Skeletal muscle tissue (tissue), 5 donors: ENCODE measurements around the gene PRSS3. TPM values are rescaled to one million over a fixed set of nuclear protein-coding genes. Genes with fewer than 3 reads are reported as not detected.
"Not testable (repeated sequence)": the region's sequence is repeated elsewhere in the genome, so short reads cannot be mapped to it uniquely, and the experiment has no call there.

Experiments
- H3K27ac ChIP-seq: one replicate; pipeline ENCODE4 v1.7.0; 2013; ENCODE audit warnings: mild to moderate bottlenecking, low read depth, low read length, inconsistent platforms
- H3K27me3 ChIP-seq, 3 donors: one replicate each; pipeline ENCODE4 v1.7.0; 2013; ENCODE audit warnings: low read length in 3 of 3; ENCODE audit not compliant: control insufficient read depth in 3 of 3, insufficient read depth in 3 of 3
- H3K36me3 ChIP-seq, 3 donors: one replicate each; pipeline ENCODE4 v1.7.0; 2013; ENCODE audit warnings: low read length in 3 of 3; ENCODE audit not compliant: control insufficient read depth in 3 of 3, insufficient read depth in 3 of 3
- H3K4me1 ChIP-seq, 3 donors: one replicate each; pipeline ENCODE4 v1.7.0; 2013; ENCODE audit warnings: low read length in 3 of 3, mild to moderate bottlenecking in 3 of 3; ENCODE audit not compliant: control insufficient read depth in 3 of 3, insufficient read depth in 3 of 3
- H3K4me3 ChIP-seq, 3 donors: one replicate each; pipeline ENCODE4 v1.7.0; 2013; ENCODE audit warnings: low read length in 3 of 3
- H3K9ac ChIP-seq, 3 donors: one replicate each; pipeline ENCODE4 v1.7.0; 2013; ENCODE audit warnings: low read length in 3 of 3, mild to moderate bottlenecking in 3 of 3, moderate library complexity in 2 of 3, low read depth in 1 of 3
- H3K9me3 ChIP-seq, 3 donors: one replicate each; pipeline ENCODE4 v1.7.0; 2013; ENCODE audit warnings: low read length in 3 of 3; ENCODE audit not compliant: control insufficient read depth in 3 of 3
- small RNA-seq: library from RNA; depleted of rRNA; stranded (forward); fragments of <200 nt; gene quantifications from one replicate; pipeline ENCODE3, GENCODE V24; 2014
- total RNA-seq: library from RNA; depleted of rRNA; stranded (reverse); fragments of >200 nt; gene quantifications from one replicate; pipeline ENCODE4 v1.2.3, GENCODE V29; 2014
- donor health status: Osteomylitis.

The PRSS3 gene
- total RNA-seq, 1 donor from 2014 or later = 0.52 TPM

DNA sequence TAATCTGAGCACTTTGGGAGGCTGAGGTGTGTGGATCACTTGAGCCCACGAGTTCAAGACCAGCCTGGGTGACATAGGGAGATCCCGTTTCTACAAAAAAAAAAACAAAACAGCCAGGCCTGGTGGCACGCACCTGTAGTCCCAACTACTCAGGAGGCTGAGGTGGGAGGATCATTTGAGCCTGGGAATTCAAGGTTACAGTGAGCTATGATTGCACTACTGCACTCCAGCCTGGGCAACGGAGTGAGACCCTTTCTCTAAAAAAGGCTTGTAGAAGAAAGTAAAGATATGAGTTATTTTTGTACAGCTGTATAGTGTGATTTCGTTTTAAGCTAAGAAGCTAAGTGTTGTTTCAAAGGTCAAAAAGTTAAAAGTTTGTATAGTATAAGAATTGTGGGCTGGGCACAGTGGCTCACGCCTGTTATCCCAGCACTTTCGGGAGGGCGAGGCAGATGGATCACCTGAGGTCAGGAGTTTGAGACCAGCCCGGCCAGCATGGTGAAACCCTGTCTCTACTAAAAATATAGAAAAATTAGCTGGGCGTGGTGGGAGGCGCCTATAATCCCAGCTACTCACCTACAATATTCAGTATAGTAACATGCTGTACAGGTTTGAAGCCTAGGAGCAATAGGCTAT lies 40.4 kb downstream of the PRSS3 start:
- Histone ChIP-seq H3K4me3 (no peak overlapping the region), H3K36me3 (no peaks in the 10 kb centered on the region), H3K9ac (peak overlapping the region in 1 of 3 donors; percentile 0), H3K27ac (peak overlapping the region; percentile 46), H3K4me1 (peaks cover 5 to 20% (median 15%) of the 10 kb centered on the region in 3 donors), H3K9me3 (no peaks in the 10 kb centered on the region), H3K27me3 (no peaks in the 10 kb centered on the region)

GRCh38 chr9:33836261-33836660 lies 40.9 kb downstream of the PRSS3 start:
- Histone ChIP-seq H3K27ac (peak overlapping the region; percentile 46), H3K4me1 (peaks cover 5 to 23% (median 15%) of the 10 kb centered on the region in 3 donors)
- H3K27me3 ChIP-seq, H3K4me3 ChIP-seq, H3K9ac ChIP-seq, H3K9me3 ChIP-seq, H3K36me3 ChIP-seq: not testable (repeated sequence)

DNA sequence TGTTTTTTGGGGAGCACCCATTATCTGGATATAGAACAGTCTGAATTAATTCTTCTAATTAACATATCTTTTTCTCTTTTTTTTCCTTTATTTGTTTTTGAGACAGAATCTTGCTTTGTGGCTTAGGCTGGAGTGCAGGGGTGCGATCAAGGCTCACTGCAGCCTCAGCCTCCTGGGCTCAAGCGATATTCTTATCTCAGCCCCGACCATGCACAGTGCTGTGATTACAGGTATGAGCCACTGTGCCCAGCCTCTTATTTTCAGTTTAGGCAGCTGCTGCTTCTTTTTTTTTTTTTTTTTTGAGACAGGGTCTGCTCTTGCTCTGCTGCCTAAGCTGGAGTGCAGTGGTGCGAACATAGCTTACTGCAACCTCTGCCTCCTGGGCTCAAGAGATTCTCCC lies 41.8 kb downstream of the PRSS3 start:
- no peak overlapping the region for H3K9ac ChIP-seq
- H3K9me3 ChIP-seq = no peaks in the 10 kb centered on the region
- H3K36me3 ChIP-seq = no peaks in the 10 kb centered on the region
- no peaks in the 10 kb centered on the region for H3K27me3 ChIP-seq
- no peak overlapping the region for H3K27ac ChIP-seq
- H3K4me1 ChIP-seq = peaks cover 8 to 28% (median 21%) of the 10 kb centered on the region in 3 donors
- H3K4me3 ChIP-seq = no peak overlapping the region

DNA sequence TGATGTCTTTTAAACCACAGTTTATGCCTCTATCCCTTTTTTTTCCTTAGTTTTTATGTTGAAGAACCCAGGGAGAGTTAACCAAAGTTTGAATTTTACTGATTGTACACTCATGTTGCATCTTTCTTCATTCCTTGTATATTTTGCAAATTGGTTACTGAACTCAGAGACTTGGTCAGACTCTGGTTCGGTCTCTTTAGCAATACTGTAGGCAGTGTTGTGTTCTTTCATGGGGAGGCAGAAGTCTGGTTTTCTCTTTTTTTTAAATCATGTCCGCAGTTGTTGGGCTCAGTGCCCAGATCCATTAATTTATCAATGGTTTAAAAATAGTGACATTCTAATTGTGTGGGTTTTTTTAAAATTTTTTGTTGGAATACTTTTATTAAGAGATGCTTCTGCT lies 45.0 kb downstream of the PRSS3 start:
- no peak overlapping the region for H3K4me3 ChIP-seq
- H3K9me3 ChIP-seq = no peaks in the 10 kb centered on the region
- H3K36me3 ChIP-seq = no peaks in the 10 kb centered on the region
- H3K27me3 ChIP-seq = no peaks in the 10 kb centered on the region
- H3K9ac ChIP-seq = no peak overlapping the region
- H3K4me1 ChIP-seq = peaks cover 16 to 33% (median 29%) of the 10 kb centered on the region in 3 donors
- no peak overlapping the region for H3K27ac ChIP-seq

DNA sequence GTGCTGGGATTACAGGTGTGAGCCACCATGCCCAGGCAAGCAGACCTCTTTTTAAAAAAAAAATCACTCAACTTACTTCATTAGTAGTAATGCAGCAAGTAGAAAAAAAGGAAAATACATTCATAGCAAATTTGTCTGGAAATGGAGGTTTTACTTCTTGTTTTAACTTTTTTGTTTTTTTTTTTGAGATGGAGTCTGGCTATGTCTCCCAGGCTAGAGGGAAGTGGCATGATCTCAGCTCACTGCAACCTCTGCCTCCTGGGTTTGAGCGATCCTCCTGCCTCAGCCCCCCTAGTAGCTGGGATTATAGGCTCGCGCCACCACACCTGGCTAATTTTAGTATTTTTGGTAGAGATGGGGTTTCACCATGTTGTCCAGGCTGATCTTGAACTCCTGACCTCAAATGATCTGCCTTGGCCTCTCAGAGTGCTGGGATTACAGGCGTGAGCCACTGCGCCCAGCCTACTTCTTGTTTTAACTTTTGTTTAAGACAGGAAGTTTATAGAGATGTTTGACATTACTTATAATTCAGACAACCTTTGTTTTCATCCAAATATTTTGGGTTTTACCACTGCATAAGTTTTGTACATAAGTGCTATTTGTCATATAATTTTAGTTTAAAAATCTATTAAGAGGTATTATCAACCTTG lies 48.1 kb downstream of the PRSS3 start:
- Histone ChIP-seq H3K9me3 (no peaks in the 10 kb centered on the region), H3K9ac (peak overlapping the region in 1 of 3 donors; percentile 16), H3K27me3 (no peaks in the 10 kb centered on the region), H3K4me3 (no peak overlapping the region), H3K27ac (peak overlapping the region; percentile 46), H3K4me1 (peaks cover 15 to 25% (median 19%) of the 10 kb centered on the region in 3 donors), H3K36me3 (no peaks in the 10 kb centered on the region)

- no peak overlapping the region for H3K4me3 ChIP-seq
- H3K27me3 ChIP-seq = no peaks in the 10 kb centered on the region
- H3K36me3 ChIP-seq = no peaks in the 10 kb centered on the region
- H3K27ac ChIP-seq = no peak overlapping the region
- no peak overlapping the region for H3K9ac ChIP-seq
- H3K9me3 ChIP-seq = no peaks in the 10 kb centered on the region
- H3K4me1 ChIP-seq = peaks cover 24 to 28% (median 27%) of the 10 kb centered on the region in 3 donors
Measured at GRCh38 chr9:33846231-33846630, 50.9 kb downstream of the PRSS3 start.

- H3K27ac ChIP-seq, H3K36me3 ChIP-seq, H3K9me3 ChIP-seq, H3K4me3 ChIP-seq, H3K9ac ChIP-seq, H3K27me3 ChIP-seq: not testable (repeated sequence)
- H3K4me1 ChIP-seq = peaks cover 24 to 37% (median 32%) of the 10 kb centered on the region in 3 donors
Measured at GRCh38 chr9:33847894-33848205, 52.5 kb downstream of the PRSS3 start.

Small RNAs within 50 kb of the gene (small RNA-seq; reads per million reads assigned to genes)
- gene RF00019 = not detected

Other genes with a start within 250 kb of the PRSS3 start
- 18.3 TPM for gene UBE2R2, start 21.6 kb downstream of the PRSS3 start, total RNA-seq